MG63 (cell line): Measurements from ENCODE around the gene ALOX5. TPM values are rescaled to one million over a fixed set of nuclear protein-coding genes. Genes with fewer than 3 reads are reported as not detected.

Source experiments
- DNase-seq: peaks from one replicate; pipeline ENCODE4 v3.0.0-alpha.2; 2020
- H3K27me3 ChIP-seq: fragments of 250-450 bp; sonication (Bioruptor Pico); 2 replicates; pipeline ENCODE4 v1.5.1; 2020; ENCODE audit warnings: mild to moderate bottlenecking, moderate library complexity
- H3K36me3 ChIP-seq: fragments of 250-450 bp; sonication (Bioruptor Pico); 2 replicates; pipeline ENCODE4 v1.5.1; 2020; ENCODE audit warnings: mild to moderate bottlenecking, moderate library complexity
- H3K4me3 ChIP-seq: fragments of 250-450 bp; sonication (Bioruptor Pico); 2 replicates; pipeline ENCODE4 v1.5.1; 2020; ENCODE audit warnings: mild to moderate bottlenecking, moderate library complexity
- H3K9me3 ChIP-seq: fragments of 250-450 bp; sonication (Bioruptor Pico); 2 replicates; pipeline ENCODE4 v1.5.1; 2020; ENCODE audit warnings: mild to moderate bottlenecking, moderate library complexity
- total RNA-seq: library from RNA; depleted of rRNA; stranded (reverse); fragments of >200 nt; shearing (Covaris generic); gene quantifications from 2 replicates; pipeline ENCODE4 v1.2.3, GENCODE V29; 2014; ENCODE audit warnings: low replicate concordance

The ALOX5 gene
- total RNA-seq, 1 experiment from 2014 or later, result not detected

GRCh38 chr10:45370202-45370955, 3.6 kb upstream of the ALOX5 start:
- Histone ChIP-seq H3K27me3 (peaks cover 32% of the 10 kb centered on the region), H3K9me3 (no peaks in the 10 kb centered on the region), H3K36me3 (no peaks in the 10 kb centered on the region), H3K4me3 (no peak overlapping the region)
- no peak for DNase-seq

- no peak overlapping the region for H3K4me3 ChIP-seq
- DNase-seq, result no peak
- peaks cover 32% of the 10 kb centered on the region for H3K27me3 ChIP-seq
Observed at GRCh38 chr10:45371560-45371959, 2.5 kb upstream of the ALOX5 start.

GRCh38 chr10:45372251-45372951, 1.6 kb upstream of the ALOX5 start:
- no peaks in the 10 kb centered on the region for H3K36me3 ChIP-seq
- H3K4me3 ChIP-seq, result no peak overlapping the region
- peaks cover 32% of the 10 kb centered on the region for H3K27me3 ChIP-seq
- H3K9me3 ChIP-seq, result no peaks in the 10 kb centered on the region
- no peak for DNase-seq

More at GRCh38 chr10:45371560-45371959, 2.5 kb upstream of the ALOX5 start:
- Histone ChIP-seq H3K36me3 (no peaks in the 10 kb centered on the region), H3K9me3 (no peaks in the 10 kb centered on the region)

GRCh38 chr10:45373003-45373575, 927 bp upstream of the ALOX5 start:
- Histone ChIP-seq H3K27me3 (peaks cover 32% of the 10 kb centered on the region), H3K36me3 (no peaks in the 10 kb centered on the region), H3K9me3 (no peaks in the 10 kb centered on the region), H3K4me3 (no peak overlapping the region)
- no peak for DNase-seq

GRCh38 chr10:45374350-45375052, 485 bp downstream of the ALOX5 start:
- Histone ChIP-seq H3K27me3 (peaks cover 32% of the 10 kb centered on the region), H3K4me3 (peak overlapping the region; percentile 13; the same call in 1 of the 2 replicates), H3K9me3 (no peaks in the 10 kb centered on the region), H3K36me3 (no peaks in the 10 kb centered on the region)
- peak; percentile 30 for DNase-seq

- no peaks in the 10 kb centered on the region for H3K9me3 ChIP-seq
- H3K4me3 ChIP-seq, result no peak overlapping the region
- H3K36me3 ChIP-seq, result no peaks in the 10 kb centered on the region
- peaks cover 28% of the 10 kb centered on the region for H3K27me3 ChIP-seq
- DNase-seq, result no peak
Observed at GRCh38 chr10:45375101-45375500, 1.1 kb downstream of the ALOX5 start.

GRCh38 chr10:45375716-45376231, 1.8 kb downstream of the ALOX5 start:
- no peak overlapping the region for H3K4me3 ChIP-seq
- peaks cover 26% of the 10 kb centered on the region for H3K27me3 ChIP-seq
- H3K36me3 ChIP-seq, result no peaks in the 10 kb centered on the region
- no peaks in the 10 kb centered on the region for H3K9me3 ChIP-seq
- no peak for DNase-seq

GRCh38 chr10:45376371-45376801, 2.4 kb downstream of the ALOX5 start:
- H3K27me3 ChIP-seq, result peaks cover 24% of the 10 kb centered on the region
- H3K9me3 ChIP-seq, result no peaks in the 10 kb centered on the region
- H3K4me3 ChIP-seq, result no peak overlapping the region
- no peak for DNase-seq
- no peaks in the 10 kb centered on the region for H3K36me3 ChIP-seq

GRCh38 chr10:45377321-45377720, 3.3 kb downstream of the ALOX5 start:
- Histone ChIP-seq H3K27me3 (peaks cover 16% of the 10 kb centered on the region), H3K36me3 (no peaks in the 10 kb centered on the region), H3K4me3 (no peak overlapping the region), H3K9me3 (no peaks in the 10 kb centered on the region)
- no peak for DNase-seq

- no peak overlapping the region for H3K4me3 ChIP-seq
- H3K9me3 ChIP-seq, result no peaks in the 10 kb centered on the region
- DNase-seq, result no peak
- H3K36me3 ChIP-seq, result no peaks in the 10 kb centered on the region
- peaks cover 12% of the 10 kb centered on the region for H3K27me3 ChIP-seq
Observed at GRCh38 chr10:45377858-45378257, 3.8 kb downstream of the ALOX5 start.

GRCh38 chr10:45378914-45379726, 5.1 kb downstream of the ALOX5 start:
- H3K4me3 ChIP-seq, result no peak overlapping the region
- H3K9me3 ChIP-seq, result no peaks in the 10 kb centered on the region
- DNase-seq, result no peak
- H3K27me3 ChIP-seq, result peaks cover 5% of the 10 kb centered on the region
- no peaks in the 10 kb centered on the region for H3K36me3 ChIP-seq

GRCh38 chr10:45379891-45380540, 6.0 kb downstream of the ALOX5 start:
- DNase-seq, result no peak
- H3K36me3 ChIP-seq, result no peaks in the 10 kb centered on the region

GRCh38 chr10:45380903-45381620, 7.0 kb downstream of the ALOX5 start:
- no peaks in the 10 kb centered on the region for H3K9me3 ChIP-seq
- no peaks in the 10 kb centered on the region for H3K36me3 ChIP-seq
- no peaks in the 10 kb centered on the region; the same call in 1 of the 2 replicates for H3K27me3 ChIP-seq
- H3K4me3 ChIP-seq, result no peak overlapping the region
- no peak for DNase-seq

More at GRCh38 chr10:45379891-45380540, 6.0 kb downstream of the ALOX5 start:
- Histone ChIP-seq H3K27me3 (no peaks in the 10 kb centered on the region; the same call in none of the 2 replicates), H3K9me3 (no peaks in the 10 kb centered on the region), H3K4me3 (no peak overlapping the region)

GRCh38 chr10:45382591-45382990, 8.6 kb downstream of the ALOX5 start:
- no peak for DNase-seq
- no peaks in the 10 kb centered on the region for H3K9me3 ChIP-seq
- no peak overlapping the region for H3K4me3 ChIP-seq
- no peaks in the 10 kb centered on the region for H3K27me3 ChIP-seq
- no peaks in the 10 kb centered on the region for H3K36me3 ChIP-seq
